ENCODE results near the gene CCL4. TPM values are rescaled to one million over a fixed set of nuclear protein-coding genes. Genes with fewer than 3 reads are reported as not detected.

CCL4 gene
- total RNA-seq, 1 experiment from 2014 or later: 1.2 TPM

GRCh38 chr17:36069136-36069535, 34.5 kb upstream of the CCL4 start:
- Histone ChIP-seq H3K36me3 (ENCODE audit: control insufficient read depth in 1 of 2, insufficient read depth in 2 of 2, low read length in 2 of 2) (no peaks in the 10 kb centered on the region), H3K4me3 (replicated peaks in 1 of 2; ENCODE audit: low read depth in 1 of 2, low read length in 2 of 2) (no peak overlapping the region), H3K9me2 (ENCODE audit: insufficient read depth) (peaks cover 3% of the 10 kb centered on the region; the same call in 1 of the 2 replicates), H3K4me2 (ENCODE audit: low read length) (no peak overlapping the region), H2AFZ (ENCODE audit: low read depth, low read length, poor library complexity, severe bottlenecking) (no peak overlapping the region), H3K27me3 (ENCODE audit: insufficient read depth, low read length) (no peaks in the 10 kb centered on the region; the same call in 1 of the 2 replicates), H3K79me2 (ENCODE audit: insufficient read depth, low read length) (no peaks in the 10 kb centered on the region), H3K9me3 (ENCODE audit: control insufficient read depth in 1 of 2, insufficient read depth in 1 of 2, low read depth in 1 of 2, low read length in 2 of 2) (no peaks in the 10 kb centered on the region), H3K9ac (ENCODE audit: low read length) (no peak overlapping the region), H4K20me1 (ENCODE audit: insufficient read depth) (no peaks in the 10 kb centered on the region), H3K4me1 (ENCODE audit: control insufficient read depth in 1 of 2, insufficient read depth in 2 of 2, low read length in 2 of 2) (no peaks in the 10 kb centered on the region), H3K27ac (ENCODE audit: low read depth, low read length) (no peak overlapping the region)
- ChIA-PET CTCF (interaction anchor here (1.4 kb wide), 1 partner anchor 79 kb away, joined by 5 read pairs; no protein-coding TSS in a partner anchor), RAD21 (ENCODE audit: low non-redundant PET in 1 of 2, low total read pairs in 2 of 2, uncharacterized antibody in 2 of 2, unreplicated experiment in 2 of 2) (no interaction called here), POLR2A (no interaction called here)
- no peak for TF ChIP-seq EGR1 (IDR thresholded peaks at IDR 0.05; ENCODE audit: low read depth)
- TF ChIP-seq EZH2phosphoT487 (IDR thresholded peaks at IDR 0.05; ENCODE audit: borderline replicate concordance): no peak
- intact Hi-C loops (cut with micrococcal nuclease): no loop called here
- no peak for DNase-seq (ENCODE audit: low read depth, low spot score)
- BruUV-seq (replicated peaks): no TSS peak
- no peak for ATAC-seq

GRCh38 chr17:36070427-36070826, 33.2 kb upstream of the CCL4 start:
- BruUV-seq (replicated peaks): no TSS peak
- Histone ChIP-seq H4K20me1 (ENCODE audit: insufficient read depth) (no peaks in the 10 kb centered on the region), H3K4me1 (ENCODE audit: control insufficient read depth in 1 of 2, insufficient read depth in 2 of 2, low read length in 2 of 2) (no peaks in the 10 kb centered on the region), H3K27ac (ENCODE audit: low read depth, low read length) (no peak overlapping the region), H3K4me2 (ENCODE audit: low read length) (no peak overlapping the region), H3K4me3 (replicated peaks in 1 of 2; ENCODE audit: low read depth in 1 of 2, low read length in 2 of 2) (no peak overlapping the region), H3K9me3 (ENCODE audit: control insufficient read depth in 1 of 2, insufficient read depth in 1 of 2, low read depth in 1 of 2, low read length in 2 of 2) (no peaks in the 10 kb centered on the region), H3K9ac (ENCODE audit: low read length) (no peak overlapping the region), H3K79me2 (ENCODE audit: insufficient read depth, low read length) (no peaks in the 10 kb centered on the region), H2AFZ (ENCODE audit: low read depth, low read length, poor library complexity, severe bottlenecking) (no peak overlapping the region), H3K27me3 (ENCODE audit: insufficient read depth, low read length) (no peaks in the 10 kb centered on the region; the same call in 1 of the 2 replicates), H3K36me3 (ENCODE audit: control insufficient read depth in 1 of 2, insufficient read depth in 2 of 2, low read length in 2 of 2) (no peaks in the 10 kb centered on the region), H3K9me2 (ENCODE audit: insufficient read depth) (peaks cover 3% of the 10 kb centered on the region; the same call in 1 of the 2 replicates)
- ChIA-PET RAD21 (ENCODE audit: low non-redundant PET in 1 of 2, low total read pairs in 2 of 2, uncharacterized antibody in 2 of 2, unreplicated experiment in 2 of 2) (no interaction called here), POLR2A (no interaction called here), CTCF (interaction anchor here (3.3 kb wide), 1 partner anchor 101 kb away, joined by 13 read pairs; no protein-coding TSS in a partner anchor)
- TF ChIP-seq FOSL1 (IDR thresholded peaks at IDR 0.05; ENCODE audit: low read depth) (no peak), POLR2A (IDR thresholded peaks at IDR 0.05; ENCODE audit: borderline replicate concordance, extremely low read depth, insufficient read depth, insufficient read length) (no peak), EZH2phosphoT487 (IDR thresholded peaks at IDR 0.05; ENCODE audit: borderline replicate concordance) (no peak), TCF7L2 (IDR thresholded peaks at IDR 0.05; ENCODE audit: borderline replicate concordance, extremely low read depth, insufficient read depth, insufficient read length) (no peak), EGR1 (IDR thresholded peaks at IDR 0.05; ENCODE audit: low read depth) (no peak), ELF1 (IDR thresholded peaks at IDR 0.05; ENCODE audit: borderline replicate concordance, low read depth) (no peak), EZH2 (IDR thresholded peaks at IDR 0.05) (no peak), ATF3 (IDR thresholded peaks at IDR 0.05) (no peak), YY1 (IDR thresholded peaks at IDR 0.05; ENCODE audit: extremely low read depth, insufficient replicate concordance, low read depth, low read length) (no peak), SP1 (IDR thresholded peaks at IDR 0.05; ENCODE audit: low read depth) (no peak), SIN3A (IDR thresholded peaks at IDR 0.05; ENCODE audit: low read depth) (no peak), CEBPB (IDR thresholded peaks at IDR 0.05; ENCODE audit: low read depth) (no peak)
- no peak for DNase-seq (ENCODE audit: low read depth, low spot score)
- intact Hi-C loops (cut with micrococcal nuclease): no loop called here
- no peak for ATAC-seq
